Kidney epithelial cell (primary cell): ENCODE measurements around the gene C10orf67. TPM values are rescaled to one million over a fixed set of nuclear protein-coding genes. Genes with fewer than 3 reads are reported as not detected.

Experiments used
- DNase-seq: peaks from one replicate; pipeline ENCODE4 v3.0.0-alpha.2; 2010; ENCODE audit warnings: low read depth
- H3K27me3 ChIP-seq: 2 replicates; pipeline ENCODE4 v1.6.0; 2011; ENCODE audit warnings: low read length; ENCODE audit not compliant: control insufficient read depth, insufficient read depth
- H3K36me3 ChIP-seq: 2 replicates; pipeline ENCODE4 v1.5.1; 2011; ENCODE audit warnings: low read length; ENCODE audit not compliant: control insufficient read depth, insufficient read depth
- H3K4me3 ChIP-seq: 2 replicates; pipeline ENCODE4 v1.5.1; 2011; ENCODE audit warnings: low read depth, mild to moderate bottlenecking, control low read depth, low read length
- CTCF ChIP-seq: IDR thresholded peaks from 2 replicates; pipeline ENCODE4 v1.5.1; 2011; ENCODE audit warnings: mild to moderate bottlenecking, moderate library complexity, low read length, control low read depth, inconsistent platforms; ENCODE audit not compliant: insufficient read depth, poor library complexity, severe bottlenecking
- total RNA-seq: library from RNA; depleted of rRNA; stranded (reverse); fragments of >200 nt; gene quantifications from 2 replicates; pipeline ENCODE4 v1.2.3, GENCODE V29; 2015

The C10orf67 gene
- total RNA-seq, 1 donor from 2014 or later = not detected

- no peak for DNase-seq
- peaks cover 78% of the 10 kb centered on the region for H3K27me3 ChIP-seq
- no peaks in the 10 kb centered on the region for H3K36me3 ChIP-seq
- no peak for TF ChIP-seq CTCF
- H3K4me3 ChIP-seq = no peak overlapping the region
These were observed 144.7 kb downstream of the C10orf67 start for GRCh38 chr10:23199768-23200511.

- Histone ChIP-seq H3K27me3 (peaks cover 80% of the 10 kb centered on the region), H3K36me3 (no peaks in the 10 kb centered on the region), H3K4me3 (no peak overlapping the region)
- no peak for TF ChIP-seq CTCF
- DNase-seq = no peak
These were observed 145.4 kb downstream of the C10orf67 start for GRCh38 chr10:23198940-23199767.

GRCh38 chr10:23198610-23198939, 146.0 kb downstream of the C10orf67 start:
- peaks cover 77% of the 10 kb centered on the region for H3K27me3 ChIP-seq
- no peak for DNase-seq

GRCh38 chr10:23197416-23197861, 147.2 kb downstream of the C10orf67 start:
- TF ChIP-seq CTCF = no peak
- Histone ChIP-seq H3K4me3 (no peak overlapping the region), H3K27me3 (peaks cover 82% of the 10 kb centered on the region), H3K36me3 (no peaks in the 10 kb centered on the region)
- DNase-seq = no peak

More at GRCh38 chr10:23198610-23198939, 146.0 kb downstream of the C10orf67 start:
- Histone ChIP-seq H3K36me3 (no peaks in the 10 kb centered on the region), H3K4me3 (no peak overlapping the region)
- TF ChIP-seq CTCF = no peak

- no peaks in the 10 kb centered on the region for H3K36me3 ChIP-seq
- no peak for TF ChIP-seq CTCF
- DNase-seq = no peak
- H3K27me3 ChIP-seq = peaks cover 87% of the 10 kb centered on the region
- no peak overlapping the region for H3K4me3 ChIP-seq
These were observed 147.7 kb downstream of the C10orf67 start for GRCh38 chr10:23196915-23197314.
